GM19035 (cell line): ENCODE results near the gene CYTH1.
A peak's percentile ranks its signal among the peaks of the same experiment; 100 is the strongest.

ENCODE experiments used
- ATAC-seq: cut with Tn5 transposase; IDR thresholded peaks from one replicate; pipeline ENCODE4 v1.9.1; 2021; ENCODE audit not compliant: unreplicated experiment

CYTH1 gene

GRCh38 chr17:78658281-78658785, 123.7 kb downstream of the CYTH1 start:
- no peak for ATAC-seq

DNA sequence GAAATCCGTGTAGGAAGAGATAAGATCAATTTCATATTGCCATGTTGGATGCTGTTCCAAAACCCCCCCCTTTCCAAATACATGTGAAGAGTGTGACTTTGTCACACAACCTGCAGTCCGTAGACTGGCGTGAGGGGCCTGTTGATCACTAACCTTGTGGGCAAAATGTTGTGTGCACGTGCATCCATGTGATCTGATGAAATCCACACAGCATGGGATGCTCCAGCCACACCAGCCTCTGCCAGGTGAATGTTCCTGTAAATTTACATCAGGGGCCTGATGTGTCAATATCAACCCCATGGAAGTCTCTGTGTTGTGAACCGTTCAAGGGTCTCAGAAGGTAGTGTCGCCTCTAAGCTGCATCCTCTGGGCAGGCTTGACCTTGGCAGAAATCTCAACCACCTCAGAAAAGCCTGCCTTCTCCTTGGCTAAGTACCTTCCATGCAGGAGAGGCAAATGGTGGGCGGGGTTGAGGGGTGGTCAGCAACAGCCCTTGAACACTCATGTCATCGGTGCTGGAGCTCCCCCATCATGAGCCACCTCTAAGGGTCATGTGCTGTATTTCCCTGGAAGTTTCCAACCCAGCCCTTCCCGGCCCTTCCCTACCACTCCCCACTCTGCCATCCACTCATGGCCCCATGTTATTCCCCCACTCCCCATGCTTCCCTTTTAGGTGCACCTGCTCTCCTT, 126.7 kb downstream of the CYTH1 start:
- no peak for ATAC-seq

DNA sequence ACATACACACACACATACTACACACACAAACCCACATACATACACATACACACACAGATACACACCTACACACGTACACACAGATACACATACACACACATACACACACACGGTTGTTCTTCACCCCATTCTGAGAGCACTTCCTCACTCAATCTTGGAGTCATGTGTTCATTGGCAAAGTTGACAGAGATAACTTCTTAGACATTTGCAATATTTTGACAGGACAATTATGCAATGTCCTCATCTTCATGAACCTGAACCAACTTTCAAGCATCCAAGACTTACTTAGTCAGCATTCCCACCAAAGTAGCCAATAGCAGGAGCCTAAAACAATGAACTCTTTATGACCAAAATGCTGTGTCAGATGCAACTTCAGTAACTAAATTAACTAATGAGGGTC, 127.7 kb downstream of the CYTH1 start:
- ATAC-seq: no peak

DNA sequence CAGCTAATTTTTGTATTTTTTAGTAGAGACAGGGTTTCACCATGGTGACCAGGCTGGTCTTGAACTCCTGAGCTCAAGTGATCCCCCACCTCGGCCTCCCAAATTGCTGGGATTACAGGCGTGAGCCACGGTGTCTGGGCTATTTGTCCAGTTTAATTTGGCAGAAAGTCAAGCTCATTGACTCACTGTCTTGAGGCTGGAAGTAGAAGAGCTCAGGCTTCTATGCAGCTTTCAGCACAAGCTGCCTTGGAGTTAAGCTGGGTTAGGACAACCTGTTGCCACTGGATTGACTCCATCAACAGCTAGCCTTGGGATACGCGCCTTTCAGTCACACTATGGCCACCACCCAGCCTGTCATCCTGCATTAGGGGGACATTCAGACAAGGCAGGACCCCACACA, 128.7 kb downstream of the CYTH1 start:
- ATAC-seq: no peak

- ATAC-seq: no peak
These were observed 129.2 kb downstream of the CYTH1 start for GRCh38 chr17:78652913-78653312.

DNA sequence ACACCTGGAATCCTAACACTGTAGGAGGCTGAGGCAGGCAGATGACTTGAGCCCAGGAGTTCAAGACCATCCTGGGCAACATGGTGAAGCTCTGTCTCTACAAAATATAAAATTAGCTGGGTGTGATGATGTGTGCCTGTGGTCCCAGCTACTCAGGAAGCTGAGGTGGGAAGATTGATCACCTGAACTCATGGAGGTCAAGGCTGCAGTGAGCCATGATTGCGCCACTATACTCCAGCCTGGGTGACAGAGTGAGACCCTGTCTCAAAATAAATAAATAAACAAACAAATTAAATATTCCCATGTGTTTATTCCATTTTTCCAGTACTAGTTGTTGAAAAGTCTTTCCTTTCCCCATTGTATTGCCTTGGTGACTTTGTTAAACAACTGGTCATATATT, 130.0 kb downstream of the CYTH1 start:
- ATAC-seq: no peak

GRCh38 chr17:78651554-78651953, 130.5 kb downstream of the CYTH1 start:
- no peak for ATAC-seq

DNA sequence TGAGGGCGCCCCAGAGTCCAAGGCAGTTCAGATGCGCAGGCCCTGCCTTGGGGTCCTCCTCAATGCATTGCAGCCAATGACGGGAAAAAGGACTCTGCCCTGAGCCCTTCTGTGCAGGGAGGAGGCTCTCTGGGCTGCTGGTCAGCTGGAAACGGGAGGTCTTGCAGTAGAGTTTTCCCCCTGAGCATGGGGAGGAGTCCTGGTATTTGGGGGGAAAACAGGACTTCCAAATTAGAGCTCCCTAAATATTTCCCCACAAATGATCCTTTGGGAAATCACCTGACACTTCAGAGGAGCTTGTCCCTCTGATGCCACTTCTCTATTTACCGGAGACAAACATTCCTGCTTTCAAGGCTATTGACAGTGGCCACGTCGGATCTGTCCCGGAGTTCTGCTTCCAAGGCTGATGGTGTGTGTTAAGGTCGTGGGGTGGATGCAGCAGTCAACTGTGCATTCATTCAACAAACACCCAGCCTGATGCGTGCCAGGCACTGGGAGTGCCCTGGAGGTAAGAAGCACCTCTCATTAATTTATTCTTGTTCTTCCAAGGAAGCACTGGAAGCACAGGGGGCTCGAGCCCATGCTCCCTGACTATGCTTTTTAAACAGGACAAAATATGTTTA, 131.9 kb downstream of the CYTH1 start:
- ATAC-seq: no peak

DNA sequence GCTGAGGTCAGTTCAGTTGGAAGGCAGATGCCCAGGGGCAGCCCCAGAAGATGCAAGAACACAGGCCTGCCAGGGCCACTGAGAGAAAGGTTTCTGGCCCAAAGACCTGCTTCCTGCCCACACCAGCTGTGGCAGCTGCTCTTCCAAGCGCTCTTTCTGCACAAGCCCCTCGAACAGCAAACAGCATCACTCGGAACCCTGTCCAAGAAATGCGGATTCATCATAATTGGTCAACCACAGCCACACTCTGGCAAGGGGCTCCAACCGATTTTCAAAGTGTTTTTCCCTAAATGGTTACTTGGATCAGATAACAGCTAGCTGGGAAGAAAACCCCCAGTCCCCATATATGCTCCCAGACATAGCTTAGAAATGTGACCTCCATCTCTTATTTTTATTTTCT, 133.8 kb downstream of the CYTH1 start:
- ATAC-seq: no peak

GRCh38 chr17:78647032-78647431, 135.0 kb downstream of the CYTH1 start:
- no peak for ATAC-seq

- ATAC-seq: peak; percentile 67
These were observed 136.4 kb downstream of the CYTH1 start for GRCh38 chr17:78645421-78646295.

GRCh38 chr17:78644931-78645351, 137.1 kb downstream of the CYTH1 start:
- no peak for ATAC-seq

DNA sequence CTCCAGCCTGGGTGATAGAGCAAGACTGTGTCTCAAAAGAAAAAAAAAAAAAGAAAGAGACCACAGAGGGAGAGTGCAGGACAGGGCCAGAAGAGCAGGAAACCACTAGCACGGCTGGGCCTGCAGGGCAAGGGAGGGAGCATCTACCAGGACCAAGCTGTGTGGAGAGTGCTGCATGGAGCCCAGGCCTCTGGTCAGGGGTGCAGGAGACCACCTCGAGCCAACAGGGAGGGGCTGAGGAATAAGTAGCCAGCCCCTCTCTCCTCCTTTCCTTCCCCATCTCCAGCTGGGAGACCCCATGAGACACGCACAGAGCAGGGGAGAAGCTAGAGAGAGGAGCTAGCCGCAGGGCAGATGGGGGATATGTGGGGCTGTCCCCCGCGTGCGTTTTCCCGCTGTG, 137.8 kb downstream of the CYTH1 start:
- ATAC-seq: no peak

- ATAC-seq: no peak
These were observed 138.7 kb downstream of the CYTH1 start for GRCh38 chr17:78643326-78643725.

DNA sequence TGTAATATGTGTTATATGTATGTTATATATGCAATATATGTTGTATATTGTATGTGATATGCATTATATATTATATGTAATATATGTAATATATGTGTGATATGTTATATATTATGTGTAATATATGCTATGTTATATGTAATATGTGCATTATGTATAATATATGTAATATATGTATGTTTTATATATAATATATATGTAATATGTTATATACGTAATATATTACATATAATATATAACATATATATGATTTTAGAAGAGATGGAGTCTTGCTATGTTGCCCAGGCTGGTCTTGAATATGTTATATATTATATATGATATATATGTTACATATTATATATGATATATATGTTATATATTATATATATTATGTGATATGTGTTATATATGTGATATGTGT, 139.4 kb downstream of the CYTH1 start:
- ATAC-seq: no peak

GRCh38 chr17:78641666-78642065, 140.4 kb downstream of the CYTH1 start:
- ATAC-seq: no peak

DNA sequence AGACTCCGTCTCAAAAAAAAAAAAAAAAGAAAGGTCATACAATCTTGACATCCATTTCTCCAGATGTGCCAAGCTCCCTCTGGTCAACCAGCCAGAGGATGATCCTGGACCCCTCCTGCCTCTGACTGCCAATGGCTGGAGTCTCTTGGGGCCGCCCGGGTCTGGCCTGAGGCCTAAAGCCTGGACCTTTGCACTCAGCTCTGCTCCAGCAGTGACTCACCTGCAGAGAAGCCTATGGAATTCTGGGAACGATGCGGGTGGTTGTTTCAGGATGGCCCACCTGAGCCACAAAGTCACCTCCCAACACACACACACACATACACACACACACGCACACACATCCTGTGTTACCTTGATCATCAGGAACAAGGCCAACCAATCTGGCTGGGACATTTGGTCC, 140.8 kb downstream of the CYTH1 start:
- ATAC-seq: no peak

- ATAC-seq: no peak
These were observed 141.4 kb downstream of the CYTH1 start for GRCh38 chr17:78640700-78641099.

DNA sequence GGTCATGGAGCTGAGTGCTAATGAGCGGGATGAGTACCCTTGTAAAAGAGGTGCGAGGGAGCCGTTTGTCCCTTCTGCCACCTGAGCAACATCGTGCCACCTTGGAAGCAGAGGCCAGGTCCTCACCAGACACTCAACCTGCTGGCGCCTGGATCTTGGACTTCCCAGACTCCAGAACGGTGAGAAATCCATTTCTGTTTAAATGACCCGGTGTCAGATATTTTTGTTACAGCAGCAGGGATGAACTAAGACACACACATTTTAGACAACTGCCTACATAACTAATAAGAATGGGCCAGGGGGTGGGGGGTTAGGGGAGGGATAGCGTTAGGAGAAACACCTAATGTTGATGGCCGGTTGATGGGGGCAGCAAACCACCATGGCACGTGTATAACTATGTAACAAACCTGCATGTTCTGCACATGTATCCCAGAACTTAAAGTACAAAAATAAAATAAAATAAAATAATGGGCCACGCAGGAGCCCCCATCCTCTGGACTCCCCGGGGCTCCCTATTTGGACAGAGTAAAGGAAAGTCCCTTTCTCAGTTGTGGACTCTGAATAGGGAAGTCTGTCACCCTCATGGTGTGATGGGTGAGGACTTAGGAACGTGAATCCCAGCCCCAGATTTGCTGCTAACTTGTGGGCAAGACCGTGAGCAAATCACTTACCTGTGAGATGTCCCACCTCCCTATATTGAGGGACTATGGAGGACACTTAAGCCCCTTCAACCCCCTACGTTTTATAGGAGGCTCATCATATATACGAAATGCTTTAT, 144.2 kb downstream of the CYTH1 start:
- ATAC-seq: no peak

DNA sequence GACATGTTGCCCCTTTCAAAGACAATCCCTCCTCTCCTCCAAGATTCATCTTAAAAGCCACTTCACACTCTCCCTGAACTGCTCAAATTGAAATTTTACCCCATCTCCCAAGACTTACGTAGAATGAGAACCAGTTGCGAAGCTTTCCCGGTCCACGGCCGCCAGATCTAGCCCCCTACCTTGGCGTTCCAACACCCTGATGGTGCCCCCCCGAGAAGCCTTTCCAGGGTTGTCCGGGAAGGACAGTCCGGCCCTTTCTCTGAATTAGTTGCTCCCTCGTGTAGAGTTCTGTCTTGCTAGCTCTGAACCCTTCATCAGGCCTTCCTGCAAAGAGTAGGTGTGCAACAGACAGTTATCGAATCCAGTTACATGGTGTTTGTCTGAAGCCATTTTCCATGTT, 144.9 kb downstream of the CYTH1 start:
- ATAC-seq: no peak

- no peak for ATAC-seq
These were observed 147.9 kb downstream of the CYTH1 start for GRCh38 chr17:78634154-78634553.
